Body of pancreas (tissue), 4 donors: ENCODE results near the gene MAP4K4. TPM values are rescaled to one million over a fixed set of nuclear protein-coding genes. Genes with fewer than 3 reads are reported as not detected.

ENCODE experiments used
- ATAC-seq: fragments of 150-250 bp; one replicate; pipeline ENCODE4 v1.9.1; 2016
- DNase-seq, 4 donors: peaks; one replicate each; pipeline ENCODE4 v3.0.0-alpha.2; 2019
- H3K27ac ChIP-seq, 4 donors: fragments of 200-600 bp; sonication (generic); 1 replicate in 3 of 4; 2 replicates in 1 of 4; pipeline versions ENCODE4 v1.5.1 to v1.6.1; 2016 to 2019; ENCODE audit warnings: mild to moderate bottlenecking in 1 of 4, mixed read lengths in 1 of 4, moderate library complexity in 1 of 4
- H3K27me3 ChIP-seq, 2 donors: fragments of 200-600 bp; sonication (generic); one replicate each; pipeline ENCODE4 v1.6.0; 2016; ENCODE audit warnings: mild to moderate bottlenecking in 1 of 2
- H3K36me3 ChIP-seq, 2 donors: fragments of 200-600 bp; sonication (generic); replicated peaks in 1 of 2; 2 replicates each; pipeline ENCODE4 v1.5.1; 2016; ENCODE audit warnings: low read depth in 2 of 2; ENCODE audit not compliant: insufficient read depth in 1 of 2
- H3K4me1 ChIP-seq: fragments of 200-600 bp; sonication (generic); one replicate; pipeline ENCODE4 v1.6.0; 2016
- H3K4me3 ChIP-seq, 2 donors: fragments of 200-600 bp; sonication (generic); 1 replicate in 1 of 2; 2 replicates in 1 of 2; pipeline ENCODE4 v1.5.1; 2016 to 2019
- H3K9me3 ChIP-seq, 3 donors: fragments of 200-600 bp; sonication (generic); 1 replicate in 2 of 3; 2 replicates in 1 of 3; pipeline ENCODE4 v1.5.1; 2016
- CTCF ChIP-seq, 7 experiments: fragments of 450-650 bp in 4 of 7; fragments of 200-600 bp in 3 of 7; sonication (generic) in 3 of 7; IDR thresholded peaks; one replicate each; pipeline ENCODE4 v1.5.1; 2016 to 2019; ENCODE audit warnings: antibody characterized with exemption in 7 of 7
- POLR2A ChIP-seq, 3 donors: fragments of 450-650 bp; IDR thresholded peaks; one replicate each; pipeline ENCODE4 v1.6.1; 2016; ENCODE audit warnings: antibody characterized with exemption in 3 of 3, mild to moderate bottlenecking in 2 of 3
- WGBS, 2 donors: methylation state at CpG; one replicate each; pipeline ENCODE4 v1.1.5; 2017; 5-methylcytosine and 5-hydroxymethylcytosine counted together
- intact Hi-C: fragments of 100-400 bp; cut with DNase I; formaldehyde crosslinking; loops from one replicate; pipeline ENCODE4 v1.15.1; 2023
- total RNA-seq, 2 donors: library from RNA; depleted of rRNA; stranded (reverse); fragments of >200 nt; gene quantifications; one replicate each; pipeline ENCODE4 v1.1.0, GENCODE V29; 2016

Gene MAP4K4
- total RNA-seq, 2 donors from 2014 or later, result 22.1 to 25.1 TPM

- DNase-seq (no peak), ATAC-seq (no peak)
- no peak overlapping the region for H3K27ac ChIP-seq
- H3K9me3 ChIP-seq, result no peaks in the 10 kb centered on the region
- WGBS, 2 donors, result 91 to 93% methylated on average over 3 of the region's 3 CpGs
- no peak overlapping the region for H3K4me3 ChIP-seq
- peaks cover 14% of the 10 kb centered on the region for H3K4me1 ChIP-seq
- H3K36me3 ChIP-seq, result no peaks in the 10 kb centered on the region
- no peaks in the 10 kb centered on the region for H3K27me3 ChIP-seq
- intact Hi-C loops, result no loop called here
- TF ChIP-seq POLR2A (IDR thresholded peaks at IDR 0.05) (no peak), CTCF (IDR thresholded peaks at IDR 0.05) (no peak)
Measured at GRCh38 chr2:101693991-101694588, 3.4 kb upstream of the MAP4K4 start.

GRCh38 chr2:101696272-101697123 lies 1.0 kb upstream of the MAP4K4 start:
- Histone ChIP-seq H3K36me3 (no peaks in the 10 kb centered on the region), H3K4me3 (peak overlapping the region; percentile 38 to 43), H3K4me1 (peaks cover 34% of the 10 kb centered on the region), H3K27me3 (no peaks in the 10 kb centered on the region), H3K9me3 (no peaks in the 10 kb centered on the region), H3K27ac (peak overlapping the region; percentile 25 to 86 (median 78))
- intact Hi-C loops, result no loop called here
- peak; percentile 52 to 64 (median 62) for DNase-seq
- 5 to 6% methylated on average over 27 to 31 of the region's 31 CpGs for WGBS, 2 donors
- no peak for TF ChIP-seq CTCF (IDR thresholded peaks at IDR 0.05)
- no peak for TF ChIP-seq POLR2A (IDR thresholded peaks at IDR 0.05)
- ATAC-seq, result peak; percentile 27

- peak; percentile 47 for ATAC-seq
- intact Hi-C loops, result no loop called here
Measured at GRCh38 chr2:101698014-101698843, 722 bp downstream of the MAP4K4 start.

More at GRCh38 chr2:101698014-101698843, 722 bp downstream of the MAP4K4 start:
- H3K4me1 ChIP-seq, result peaks cover 34% of the 10 kb centered on the region
- no peaks in the 10 kb centered on the region for H3K27me3 ChIP-seq
- WGBS, 2 donors, result 1 to 2% methylated on average over 30 to 41 of the region's 57 CpGs
- no peaks in the 10 kb centered on the region for H3K9me3 ChIP-seq
- TF ChIP-seq POLR2A (IDR thresholded peaks at IDR 0.05) (no peak), CTCF (IDR thresholded peaks at IDR 0.05) (peak in 1 of 7 experiments; percentile 3)
- DNase-seq, result peak in 2 of 4 donors; percentile 22 to 24
- H3K4me3 ChIP-seq, result peak overlapping the region; percentile 10 to 53
- peak overlapping the region; percentile 36 to 86 (median 65) for H3K27ac ChIP-seq
- H3K36me3 ChIP-seq, result no peaks in the 10 kb centered on the region
